AML-193 (cell line): Measurements from ENCODE around the gene ARF5.
"Not testable (repeated sequence)": the region's sequence is repeated elsewhere in the genome, so short reads cannot be mapped to it uniquely, and the experiment has no call there.

Experiments used
- DNase-seq, 2 experiments: peaks; one replicate each; lab custom pipeline; 2025; lab: John Stamatoyannopoulos, UW

ARF5 gene

GRCh38 chr7:127588019-127588696 lies at the start of gene ARF5:
Gene ARF5 (plus strand): TSS chr7:127588411. CDS start chr7:127588499, 88 bp downstream.
- peak; percentile 61 to 65 for DNase-seq

GRCh38 chr7:127539116-127539515 lies 49.1 kb upstream of the ARF5 start:
- no peak for DNase-seq

GRCh38 chr7:127540461-127540860 lies 47.8 kb upstream of the ARF5 start:
- DNase-seq: not testable (repeated sequence)

DNA sequence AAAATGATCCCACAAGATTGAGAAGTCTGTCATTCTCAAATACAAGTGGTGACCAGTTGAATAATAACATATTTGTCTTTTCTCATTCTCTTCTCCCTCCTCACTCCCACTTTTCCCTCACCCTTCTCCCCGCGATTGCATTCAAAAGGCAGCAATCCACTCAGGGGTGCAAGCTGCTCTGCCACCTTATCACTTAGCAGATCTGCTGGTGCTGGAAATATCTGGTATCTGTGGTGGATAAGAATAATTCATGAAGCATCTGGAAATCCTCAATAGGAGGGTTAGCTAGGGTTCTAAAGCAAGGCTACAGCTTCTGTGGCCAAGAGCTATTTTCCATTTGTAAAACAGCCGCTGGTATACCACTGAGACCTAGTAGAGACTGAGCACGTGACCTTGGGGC lies 46.7 kb upstream of the ARF5 start:
- DNase-seq: no peak

DNA sequence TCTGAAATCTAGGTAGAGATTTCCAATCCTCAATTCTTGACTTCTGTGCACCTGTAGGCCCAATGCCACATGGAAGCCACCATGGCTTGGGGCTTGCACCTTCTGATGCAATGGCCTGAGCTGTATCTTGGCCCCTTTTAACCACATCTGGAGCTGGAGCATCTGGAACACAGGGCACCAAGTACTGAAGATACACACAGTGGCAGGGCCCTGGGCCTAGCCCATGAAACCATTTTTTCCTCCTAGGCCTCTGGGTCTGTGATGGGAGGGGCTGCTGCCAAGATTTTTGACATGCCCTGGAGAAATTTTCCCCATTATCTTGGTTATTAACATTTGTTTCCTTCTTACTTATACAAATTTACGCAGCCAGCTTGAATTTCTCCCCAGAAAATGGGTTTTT lies 41.9 kb upstream of the ARF5 start:
- no peak for DNase-seq

- no peak for DNase-seq
Measured at GRCh38 chr7:127550247-127550646, 38.0 kb upstream of the ARF5 start.

- no peak for DNase-seq
Measured at GRCh38 chr7:127551941-127552340, 36.3 kb upstream of the ARF5 start.

DNA sequence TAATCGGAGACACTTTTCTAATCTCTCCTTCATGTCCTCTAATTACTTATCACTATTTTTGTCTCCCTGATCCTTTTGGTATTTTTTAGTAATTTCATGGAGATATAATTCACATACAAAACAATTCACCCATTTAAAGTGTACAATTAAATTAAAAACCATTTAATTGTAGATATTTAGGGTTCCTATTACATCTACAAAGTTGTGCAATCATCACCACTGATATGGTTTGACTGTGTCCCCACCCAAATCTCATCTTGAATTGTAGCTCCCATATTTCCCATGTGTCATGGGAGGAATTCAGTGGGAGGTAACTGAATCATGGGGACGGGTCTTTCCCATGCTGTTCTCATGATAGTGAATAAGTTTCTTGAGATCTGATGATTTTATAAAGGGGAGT lies 31.8 kb upstream of the ARF5 start:
- no peak for DNase-seq

DNA sequence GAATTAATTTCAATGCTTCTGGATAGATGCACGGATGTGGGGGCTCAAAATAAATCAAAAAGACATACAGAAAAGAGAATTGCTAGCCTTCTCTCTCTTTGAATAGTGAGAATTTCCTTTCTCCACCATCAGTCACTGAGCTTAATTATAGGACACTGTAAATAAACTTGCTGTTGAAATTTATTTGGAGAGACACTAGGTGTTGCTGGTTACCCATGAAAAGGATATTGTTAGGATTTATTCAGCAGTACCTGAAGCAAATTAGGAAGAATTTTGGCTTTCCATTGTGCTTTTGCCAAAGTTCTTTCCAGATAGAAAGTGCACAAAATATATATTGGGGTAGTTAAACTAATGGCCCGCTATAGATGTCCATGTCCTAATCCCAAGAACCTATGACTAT lies 30.4 kb upstream of the ARF5 start:
- DNase-seq: no peak

GRCh38 chr7:127566242-127566641 lies 22.0 kb upstream of the ARF5 start:
- DNase-seq: no peak

DNA sequence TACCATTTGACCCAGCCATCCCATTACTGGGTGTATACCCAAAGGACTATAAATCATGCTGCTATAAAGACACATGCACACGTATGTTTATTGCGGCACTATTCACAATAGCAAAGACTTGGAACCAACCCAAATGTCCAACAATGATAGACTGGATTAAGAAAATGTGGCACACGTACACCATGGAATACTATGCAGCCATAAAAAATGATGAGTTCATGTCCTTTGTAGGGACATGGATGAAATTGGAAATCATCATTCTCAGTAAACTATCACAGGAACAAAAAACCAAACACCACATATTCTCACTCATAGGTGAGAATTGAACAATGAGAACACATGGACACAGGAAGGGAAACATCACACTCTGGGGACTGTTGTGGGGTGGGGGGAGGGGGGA lies 20.2 kb upstream of the ARF5 start:
- DNase-seq: not testable (repeated sequence)

DNA sequence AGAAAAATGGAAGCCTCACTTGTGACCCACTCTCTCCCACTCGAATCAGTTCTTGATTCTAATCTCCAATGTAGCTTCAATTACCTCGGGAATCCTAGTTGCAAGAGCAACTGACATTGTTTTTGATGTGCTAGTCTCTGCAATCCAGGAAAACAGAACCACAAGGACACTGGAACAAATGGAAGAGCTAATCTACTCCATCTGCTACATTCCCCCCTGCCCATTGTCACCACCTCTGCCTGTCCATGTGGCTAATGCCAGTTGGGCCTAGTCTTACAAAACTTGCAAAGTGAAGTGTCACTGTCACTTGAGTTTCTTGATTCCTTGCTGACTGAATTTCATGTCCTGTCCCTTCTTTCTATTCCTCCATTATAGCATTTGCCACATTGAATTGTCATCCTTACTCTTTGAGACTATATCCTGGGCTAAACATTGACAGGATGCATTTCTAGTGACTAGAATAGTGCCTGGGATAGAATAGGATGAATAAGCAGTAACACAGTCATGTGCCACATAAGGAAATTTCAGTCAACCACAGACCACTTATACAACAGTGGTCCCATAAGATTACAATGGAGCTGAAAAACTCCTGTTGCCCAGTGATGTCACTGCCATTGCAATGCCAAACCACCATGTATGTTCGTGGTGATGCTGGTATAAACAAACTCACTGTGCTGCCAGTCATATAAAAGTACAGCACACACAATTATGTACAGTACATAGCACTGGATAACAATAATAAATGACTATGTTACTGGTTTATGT lies 16.3 kb upstream of the ARF5 start:
- DNase-seq: no peak

DNA sequence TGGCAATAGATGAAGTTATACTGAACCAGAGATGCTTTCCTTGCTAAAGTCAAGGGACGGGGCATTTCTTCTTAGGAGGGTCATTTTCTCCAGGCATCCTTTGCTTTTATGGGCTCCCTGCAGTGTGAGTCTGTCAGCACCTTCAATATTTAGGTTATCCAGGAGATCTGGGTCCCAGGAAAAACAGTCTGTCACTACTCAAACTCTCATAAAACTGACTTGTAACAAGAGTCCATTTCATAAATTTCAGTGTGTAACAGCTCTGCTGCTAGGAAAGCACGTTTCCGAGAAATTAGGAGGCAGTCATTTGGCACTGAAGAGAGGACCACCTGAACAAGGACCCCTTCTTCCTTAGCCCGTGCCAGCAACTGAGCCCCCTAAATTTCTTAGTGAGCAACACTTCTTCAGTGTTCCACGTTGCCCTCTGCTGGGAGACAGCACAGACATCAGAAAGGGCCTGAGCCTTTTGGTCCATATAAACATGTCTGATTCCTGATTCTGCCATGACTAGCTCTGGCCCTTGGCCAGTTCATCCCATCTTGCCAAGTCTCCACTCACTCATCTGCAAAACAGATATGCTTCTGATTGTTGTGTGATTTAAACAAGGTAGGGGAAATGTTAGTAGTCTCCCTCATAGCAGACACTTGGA lies 10.1 kb upstream of the ARF5 start:
- DNase-seq: no peak

DNA sequence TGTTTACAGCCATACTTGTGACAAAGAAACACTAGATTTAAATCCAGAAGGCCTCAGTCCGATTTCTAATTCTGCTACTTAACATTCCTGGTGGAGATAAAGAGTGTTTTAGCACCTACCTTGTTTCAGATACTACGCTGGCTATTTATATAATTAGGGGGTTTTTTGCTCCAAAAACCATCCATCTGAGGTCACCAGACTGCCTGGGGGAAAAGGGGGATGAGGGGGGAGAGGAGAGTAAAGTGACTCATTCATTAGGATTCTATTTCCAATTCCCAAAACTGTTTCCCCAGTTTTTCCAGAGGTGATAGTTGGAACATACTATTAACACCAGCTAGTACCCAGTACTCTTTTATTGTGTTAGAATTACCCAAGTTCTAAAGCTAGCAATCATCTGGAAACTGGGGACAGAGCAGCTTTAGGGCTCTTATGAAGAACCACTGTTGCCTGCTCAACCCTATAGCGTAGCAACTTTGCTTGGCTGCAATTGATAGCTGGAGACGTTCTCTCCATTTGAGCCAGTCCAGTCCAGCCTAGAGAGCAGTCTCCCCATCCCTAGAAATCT lies 9.4 kb upstream of the ARF5 start:
- no peak for DNase-seq

DNA sequence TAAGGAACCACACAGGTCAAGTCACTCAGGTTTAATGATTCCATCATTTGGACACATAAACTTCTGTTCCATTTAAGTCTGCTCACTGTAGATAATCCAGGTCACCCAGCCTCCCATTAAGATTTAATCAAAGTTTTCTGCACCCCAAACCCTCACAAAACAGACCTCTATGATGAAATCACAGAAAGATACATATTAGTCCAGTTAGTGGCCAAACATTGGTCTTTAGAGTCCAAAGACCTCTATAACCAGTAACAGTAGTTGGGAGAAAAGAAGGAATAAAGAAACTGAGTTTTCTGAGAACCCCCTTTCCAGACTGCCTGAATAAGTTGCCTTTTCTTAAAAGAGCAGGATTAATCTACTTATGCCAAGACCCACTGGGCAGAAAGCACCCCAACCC lies 7.6 kb upstream of the ARF5 start:
- DNase-seq: no peak

DNA sequence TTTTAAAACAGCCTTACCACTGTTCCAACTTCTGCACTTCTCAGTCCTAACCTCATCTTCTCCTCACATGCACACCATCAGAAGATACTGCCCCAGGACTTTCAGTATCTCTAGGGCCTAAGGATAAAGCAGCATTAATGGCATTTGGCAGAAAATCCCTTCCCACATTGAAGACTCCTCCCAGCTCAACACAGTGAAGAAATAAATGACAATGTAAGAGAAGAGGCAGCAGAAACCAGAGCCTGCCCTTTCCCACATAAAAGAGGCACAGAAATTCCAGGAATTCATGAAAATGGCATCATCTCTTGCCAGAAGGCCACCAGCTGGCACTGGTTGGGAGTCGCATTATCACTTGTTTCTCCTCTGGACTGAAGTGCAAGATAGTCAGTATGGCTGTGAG lies 6.5 kb upstream of the ARF5 start:
- no peak for DNase-seq

DNA sequence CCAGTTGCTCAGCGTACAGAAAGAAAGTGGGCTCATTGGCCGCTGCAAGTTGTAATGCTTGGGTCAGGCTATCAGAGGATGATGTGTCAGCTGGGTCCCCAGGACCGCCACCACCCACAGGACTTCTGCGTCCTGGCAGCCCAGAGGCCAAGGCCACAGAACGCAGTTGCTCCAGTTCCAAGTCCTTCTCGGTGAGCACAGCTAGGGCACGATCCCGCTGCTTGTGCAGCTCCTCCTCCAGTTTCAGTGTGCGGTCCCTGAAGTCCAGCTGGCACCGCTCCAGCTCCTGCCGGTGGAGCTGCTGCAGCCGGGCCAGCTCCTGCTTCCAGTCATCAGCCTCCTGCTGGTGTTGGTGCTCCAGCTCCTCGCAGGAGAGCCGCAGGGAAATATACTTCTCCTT lies 5.8 kb upstream of the ARF5 start:
- DNase-seq: no peak

DNA sequence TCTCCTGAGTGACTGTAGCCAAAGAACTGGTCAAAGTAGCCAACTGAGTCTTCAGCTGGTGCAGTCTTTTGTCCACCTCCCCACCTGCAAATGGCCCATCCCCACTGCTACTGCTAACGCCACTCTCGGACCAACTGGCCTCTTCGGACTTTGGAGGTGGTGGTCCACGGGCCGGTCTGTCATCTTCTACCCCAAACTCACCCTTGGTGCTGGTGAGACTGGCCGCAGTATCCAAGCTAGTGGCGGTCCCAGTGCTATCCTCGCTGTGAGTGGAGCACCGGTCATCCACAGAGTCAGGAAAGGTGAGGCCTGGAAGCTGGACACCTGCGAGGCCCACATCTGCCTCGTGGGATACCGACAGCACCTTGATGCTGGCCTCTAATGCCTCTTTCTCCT lies 3.6 kb upstream of the ARF5 start:
- no peak for DNase-seq

DNA sequence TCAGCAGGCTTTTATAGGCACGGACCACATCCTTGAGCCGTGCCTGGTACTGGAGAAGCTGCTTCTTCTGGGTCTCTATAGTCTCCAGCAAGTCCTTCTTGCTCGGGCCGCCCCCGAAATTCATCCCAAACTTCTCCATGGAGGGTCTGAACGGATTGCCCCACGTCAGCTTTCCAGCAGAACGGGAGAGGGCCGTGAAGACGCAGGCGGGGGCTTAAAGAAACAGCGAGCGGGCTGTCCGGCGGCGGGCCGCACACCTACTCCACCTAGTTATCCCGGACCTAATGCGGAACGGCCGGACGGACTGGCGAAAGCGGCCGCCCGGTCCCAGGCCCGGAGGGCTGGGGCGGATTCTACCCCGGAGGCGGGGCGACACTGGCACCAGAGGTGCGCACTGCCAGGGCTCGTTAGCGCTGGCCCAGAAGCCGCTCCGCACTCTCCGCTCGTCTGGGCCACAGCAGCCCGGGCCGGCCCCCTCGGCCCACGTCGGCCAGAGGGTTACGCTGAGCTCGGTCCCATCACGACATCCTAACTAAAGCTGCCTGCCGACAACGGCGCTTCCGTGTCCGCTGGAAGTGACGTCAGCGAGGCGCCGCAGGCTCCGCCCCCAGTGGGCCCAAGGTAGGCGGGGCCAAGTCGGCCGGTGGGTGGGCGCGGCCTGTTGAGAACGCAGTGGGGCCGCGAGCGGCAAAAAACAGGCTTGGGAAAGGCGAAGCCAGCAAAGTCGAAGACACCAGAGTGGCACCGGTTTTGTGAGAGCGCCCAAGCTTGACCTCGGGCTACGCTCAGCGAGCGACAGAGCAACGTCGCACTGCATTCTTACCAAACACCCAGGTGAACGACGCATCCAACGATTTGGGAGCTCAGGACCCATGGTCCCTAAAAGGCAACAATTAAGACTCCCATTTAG lies 2.9 kb upstream of the ARF5 start, which contains the start of gene GCC1:
GCC1 (minus strand) TSS at position 553 of the 910 bp plus-strand sequence; CDS start at position 139, 414 bp downstream.
- peak; percentile 49 to 66 for DNase-seq

GRCh38 chr7:127586346-127586745 lies 1.9 kb upstream of the ARF5 start:
- DNase-seq: no peak

- no peak for DNase-seq
Measured at GRCh38 chr7:127587663-127588018, 570 bp upstream of the ARF5 start.
